DOHH2 (cell line): ENCODE measurements around the gene SUPT3H.

Experiments used
- EZH2phosphoT487 ChIP-seq: fragments of 200-600 bp; sonication (generic); IDR thresholded peaks from 2 replicates; pipeline ENCODE4 v1.6.1; 2017; ENCODE audit warnings: borderline replicate concordance, mild to moderate bottlenecking, antibody characterized with exemption, low read length, moderate library complexity, mixed read lengths
- TF ChIP-seq, protein P1 (sequence below): fragments of 200-600 bp; sonication (generic); IDR thresholded peaks from one replicate; pipeline ENCODE4 v1.5.1; 2014; ENCODE audit warnings: antibody characterized with exemption, mild to moderate bottlenecking, low read depth, low read length; ENCODE audit not compliant: poor library complexity, severe bottlenecking

DNA sequence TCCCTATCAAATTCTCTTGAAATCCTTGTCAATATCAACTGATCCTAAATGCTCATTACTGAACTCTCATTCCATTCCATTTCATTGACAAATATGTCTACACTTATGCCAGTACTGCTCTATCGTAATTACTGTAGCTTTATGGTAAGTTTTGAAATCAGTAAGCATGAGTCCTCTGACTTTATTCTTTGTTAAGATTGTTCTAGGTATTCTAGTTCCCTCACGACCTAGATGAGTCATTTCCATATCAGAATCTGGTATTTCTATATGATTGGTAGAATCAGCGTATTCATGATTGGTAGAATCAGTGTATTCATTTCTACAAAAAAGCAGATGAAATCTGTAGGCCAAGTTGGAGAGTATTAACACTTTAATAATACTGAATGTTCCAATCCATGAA is 368.2 kb downstream of the SUPT3H start:
- TF ChIP-seq, protein P1, sequence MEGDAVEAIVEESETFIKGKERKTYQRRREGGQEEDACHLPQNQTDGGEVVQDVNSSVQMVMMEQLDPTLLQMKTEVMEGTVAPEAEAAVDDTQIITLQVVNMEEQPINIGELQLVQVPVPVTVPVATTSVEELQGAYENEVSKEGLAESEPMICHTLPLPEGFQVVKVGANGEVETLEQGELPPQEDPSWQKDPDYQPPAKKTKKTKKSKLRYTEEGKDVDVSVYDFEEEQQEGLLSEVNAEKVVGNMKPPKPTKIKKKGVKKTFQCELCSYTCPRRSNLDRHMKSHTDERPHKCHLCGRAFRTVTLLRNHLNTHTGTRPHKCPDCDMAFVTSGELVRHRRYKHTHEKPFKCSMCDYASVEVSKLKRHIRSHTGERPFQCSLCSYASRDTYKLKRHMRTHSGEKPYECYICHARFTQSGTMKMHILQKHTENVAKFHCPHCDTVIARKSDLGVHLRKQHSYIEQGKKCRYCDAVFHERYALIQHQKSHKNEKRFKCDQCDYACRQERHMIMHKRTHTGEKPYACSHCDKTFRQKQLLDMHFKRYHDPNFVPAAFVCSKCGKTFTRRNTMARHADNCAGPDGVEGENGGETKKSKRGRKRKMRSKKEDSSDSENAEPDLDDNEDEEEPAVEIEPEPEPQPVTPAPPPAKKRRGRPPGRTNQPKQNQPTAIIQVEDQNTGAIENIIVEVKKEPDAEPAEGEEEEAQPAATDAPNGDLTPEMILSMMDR, result no peak
- no peak for TF ChIP-seq EZH2phosphoT487
